ENCODE measurements around the gene SLC25A23. TPM values are rescaled to one million over a fixed set of nuclear protein-coding genes. Genes with fewer than 3 reads are reported as not detected.
A peak's percentile ranks its signal among the peaks of the same experiment; 100 is the strongest.

SLC25A23 gene
- total and polyA plus RNA-seq, 4 donors = 9.3 to 34.6 (median 22.7) TPM

DNA sequence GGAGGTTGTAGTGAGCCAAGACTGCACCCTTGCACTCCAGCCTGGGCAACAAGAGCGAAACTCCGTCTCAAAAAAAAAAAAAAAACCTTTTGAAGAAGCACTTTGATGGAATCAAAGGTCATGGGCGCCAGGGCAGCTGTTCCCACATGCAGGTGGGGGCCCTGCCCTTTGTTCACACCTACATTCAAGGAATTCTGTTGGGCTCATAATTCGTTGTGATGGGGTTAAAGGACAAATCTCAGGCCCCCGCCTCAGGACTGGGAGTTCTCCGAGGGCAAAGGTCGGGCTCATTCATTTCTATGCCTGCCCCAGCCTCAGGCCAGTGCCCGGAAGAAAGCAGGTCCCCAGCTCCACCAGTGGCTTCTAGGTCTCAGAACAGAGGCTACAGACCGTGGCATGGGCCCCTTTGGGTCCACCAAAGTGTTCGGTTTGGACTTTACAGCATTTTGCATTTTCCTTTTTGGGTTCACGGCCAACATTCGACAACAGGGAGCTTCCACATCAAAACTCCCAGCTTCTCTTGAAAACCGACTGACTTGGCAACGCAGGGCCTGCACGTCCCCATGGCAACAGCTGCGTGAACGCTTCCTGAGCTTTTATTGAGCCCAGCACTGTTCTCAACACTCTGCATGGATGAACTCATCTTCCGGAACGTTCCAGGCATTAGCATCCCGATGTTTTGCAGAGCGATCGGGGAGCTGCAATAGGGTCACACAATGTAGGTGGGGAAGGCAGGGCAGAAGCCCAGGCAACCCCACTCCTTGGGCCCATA is 56.6 kb downstream of the SLC25A23 start:
- Histone ChIP-seq H3K9ac (ENCODE audit: low read depth in 1 of 2, low read length in 2 of 2) (no peak overlapping the region), H3K27me3 (ENCODE audit: control insufficient read depth in 4 of 4, insufficient read depth in 4 of 4, low read length in 3 of 4) (no peaks in the 10 kb centered on the region), H3K36me3 (ENCODE audit: control insufficient read depth in 4 of 4, insufficient read depth in 3 of 4, low read depth in 1 of 4, low read length in 3 of 4) (no peaks in the 10 kb centered on the region), H3K9me3 (ENCODE audit: control insufficient read depth in 4 of 4, low read length in 3 of 4) (no peaks in the 10 kb centered on the region), H3K4me1 (ENCODE audit: control insufficient read depth in 4 of 4, insufficient read depth in 4 of 4, low read length in 3 of 4) (peaks cover 0 to 2% (median under 1%) of the 10 kb centered on the region in 4 donors), H3K4me3 (ENCODE audit: low read depth in 1 of 3, low read length in 3 of 3) (no peak overlapping the region), H3K27ac (ENCODE audit: low read depth in 1 of 2, low read length in 2 of 2) (no peak overlapping the region)
- 54% methylated on average over 22 of the region's 22 CpGs for WGBS
- peak; percentile 11 to 43 for TF ChIP-seq HNF4A (conservative IDR thresholded peaks at IDR 0.05)
- no peak for TF ChIP-seq GABPA (IDR thresholded peaks at IDR 0.05 in 1 of 2, conservative IDR thresholded peaks at IDR 0.05 in 1 of 2)
- peak; percentile 22 for TF ChIP-seq NR2F2 (IDR thresholded peaks at IDR 0.05)
- TF ChIP-seq, protein P1, sequence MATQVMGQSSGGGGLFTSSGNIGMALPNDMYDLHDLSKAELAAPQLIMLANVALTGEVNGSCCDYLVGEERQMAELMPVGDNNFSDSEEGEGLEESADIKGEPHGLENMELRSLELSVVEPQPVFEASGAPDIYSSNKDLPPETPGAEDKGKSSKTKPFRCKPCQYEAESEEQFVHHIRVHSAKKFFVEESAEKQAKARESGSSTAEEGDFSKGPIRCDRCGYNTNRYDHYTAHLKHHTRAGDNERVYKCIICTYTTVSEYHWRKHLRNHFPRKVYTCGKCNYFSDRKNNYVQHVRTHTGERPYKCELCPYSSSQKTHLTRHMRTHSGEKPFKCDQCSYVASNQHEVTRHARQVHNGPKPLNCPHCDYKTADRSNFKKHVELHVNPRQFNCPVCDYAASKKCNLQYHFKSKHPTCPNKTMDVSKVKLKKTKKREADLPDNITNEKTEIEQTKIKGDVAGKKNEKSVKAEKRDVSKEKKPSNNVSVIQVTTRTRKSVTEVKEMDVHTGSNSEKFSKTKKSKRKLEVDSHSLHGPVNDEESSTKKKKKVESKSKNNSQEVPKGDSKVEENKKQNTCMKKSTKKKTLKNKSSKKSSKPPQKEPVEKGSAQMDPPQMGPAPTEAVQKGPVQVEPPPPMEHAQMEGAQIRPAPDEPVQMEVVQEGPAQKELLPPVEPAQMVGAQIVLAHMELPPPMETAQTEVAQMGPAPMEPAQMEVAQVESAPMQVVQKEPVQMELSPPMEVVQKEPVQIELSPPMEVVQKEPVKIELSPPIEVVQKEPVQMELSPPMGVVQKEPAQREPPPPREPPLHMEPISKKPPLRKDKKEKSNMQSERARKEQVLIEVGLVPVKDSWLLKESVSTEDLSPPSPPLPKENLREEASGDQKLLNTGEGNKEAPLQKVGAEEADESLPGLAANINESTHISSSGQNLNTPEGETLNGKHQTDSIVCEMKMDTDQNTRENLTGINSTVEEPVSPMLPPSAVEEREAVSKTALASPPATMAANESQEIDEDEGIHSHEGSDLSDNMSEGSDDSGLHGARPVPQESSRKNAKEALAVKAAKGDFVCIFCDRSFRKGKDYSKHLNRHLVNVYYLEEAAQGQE (IDR thresholded peaks at IDR 0.05) = no peak
- TF ChIP-seq FOXA2 (IDR thresholded peaks at IDR 0.05) = no peak
- no peak for DNase-seq (ENCODE audit: low spot score)

DNA sequence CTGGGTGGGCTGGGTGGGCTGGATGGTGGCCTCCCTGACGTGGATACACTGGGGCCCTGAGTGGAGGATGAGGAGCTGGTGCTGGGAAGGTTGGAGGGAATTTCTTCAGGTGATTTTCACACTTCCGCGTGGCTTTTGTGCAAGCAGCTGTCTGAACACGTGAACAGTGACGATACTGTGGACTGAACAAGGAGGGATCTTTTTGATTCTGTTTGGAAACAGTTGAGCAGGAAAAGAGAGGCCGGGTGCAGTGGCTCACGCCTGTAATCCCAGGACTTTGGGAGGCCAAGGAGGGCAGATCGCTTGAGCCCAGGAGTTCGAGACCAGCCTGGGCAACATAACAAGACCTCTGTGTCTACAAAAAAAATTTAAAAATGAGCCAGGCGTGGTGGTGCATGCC is 57.5 kb downstream of the SLC25A23 start:
- Histone ChIP-seq H3K4me1 (ENCODE audit: control insufficient read depth in 4 of 4, insufficient read depth in 4 of 4, low read length in 3 of 4) (peaks cover 0 to 2% (median under 1%) of the 10 kb centered on the region in 4 donors), H3K9me3 (ENCODE audit: control insufficient read depth in 4 of 4, low read length in 3 of 4) (no peaks in the 10 kb centered on the region), H3K9ac (ENCODE audit: low read depth in 1 of 2, low read length in 2 of 2) (no peak overlapping the region), H3K27ac (ENCODE audit: low read depth in 1 of 2, low read length in 2 of 2) (no peak overlapping the region), H3K36me3 (ENCODE audit: control insufficient read depth in 4 of 4, insufficient read depth in 3 of 4, low read depth in 1 of 4, low read length in 3 of 4) (no peaks in the 10 kb centered on the region), H3K4me3 (ENCODE audit: low read depth in 1 of 3, low read length in 3 of 3) (no peak overlapping the region), H3K27me3 (ENCODE audit: control insufficient read depth in 4 of 4, insufficient read depth in 4 of 4, low read length in 3 of 4) (no peaks in the 10 kb centered on the region)
- no peak for DNase-seq (ENCODE audit: low spot score)
- TF ChIP-seq, protein P2, sequence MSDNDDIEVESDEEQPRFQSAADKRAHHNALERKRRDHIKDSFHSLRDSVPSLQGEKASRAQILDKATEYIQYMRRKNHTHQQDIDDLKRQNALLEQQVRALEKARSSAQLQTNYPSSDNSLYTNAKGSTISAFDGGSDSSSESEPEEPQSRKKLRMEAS (IDR thresholded peaks at IDR 0.05) = no peak
- TF ChIP-seq HNF4A (conservative IDR thresholded peaks at IDR 0.05) = no peak
- TF ChIP-seq, protein P3, sequence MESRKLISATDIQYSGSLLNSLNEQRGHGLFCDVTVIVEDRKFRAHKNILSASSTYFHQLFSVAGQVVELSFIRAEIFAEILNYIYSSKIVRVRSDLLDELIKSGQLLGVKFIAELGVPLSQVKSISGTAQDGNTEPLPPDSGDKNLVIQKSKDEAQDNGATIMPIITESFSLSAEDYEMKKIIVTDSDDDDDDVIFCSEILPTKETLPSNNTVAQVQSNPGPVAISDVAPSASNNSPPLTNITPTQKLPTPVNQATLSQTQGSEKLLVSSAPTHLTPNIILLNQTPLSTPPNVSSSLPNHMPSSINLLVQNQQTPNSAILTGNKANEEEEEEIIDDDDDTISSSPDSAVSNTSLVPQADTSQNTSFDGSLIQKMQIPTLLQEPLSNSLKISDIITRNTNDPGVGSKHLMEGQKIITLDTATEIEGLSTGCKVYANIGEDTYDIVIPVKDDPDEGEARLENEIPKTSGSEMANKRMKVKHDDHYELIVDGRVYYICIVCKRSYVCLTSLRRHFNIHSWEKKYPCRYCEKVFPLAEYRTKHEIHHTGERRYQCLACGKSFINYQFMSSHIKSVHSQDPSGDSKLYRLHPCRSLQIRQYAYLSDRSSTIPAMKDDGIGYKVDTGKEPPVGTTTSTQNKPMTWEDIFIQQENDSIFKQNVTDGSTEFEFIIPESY (IDR thresholded peaks at IDR 0.05) = no peak
- no peak for TF ChIP-seq YY1 (IDR thresholded peaks at IDR 0.05)
- TF ChIP-seq FOXA2 (IDR thresholded peaks at IDR 0.05) = no peak
- TF ChIP-seq, protein P1 (IDR thresholded peaks at IDR 0.05) = no peak
- TF ChIP-seq SP1 (IDR thresholded peaks at IDR 0.05) = no peak
- TF ChIP-seq HNF4G (IDR thresholded peaks at IDR 0.05) = no peak
- no peak for TF ChIP-seq TAF1 (conservative IDR thresholded peaks at IDR 0.05)
- TF ChIP-seq NR2F2 (IDR thresholded peaks at IDR 0.05) = no peak
- TF ChIP-seq JUND (IDR thresholded peaks at IDR 0.05) = no peak
- no peak for TF ChIP-seq RXRA (IDR thresholded peaks at IDR 0.05)
- TF ChIP-seq, protein P4, sequence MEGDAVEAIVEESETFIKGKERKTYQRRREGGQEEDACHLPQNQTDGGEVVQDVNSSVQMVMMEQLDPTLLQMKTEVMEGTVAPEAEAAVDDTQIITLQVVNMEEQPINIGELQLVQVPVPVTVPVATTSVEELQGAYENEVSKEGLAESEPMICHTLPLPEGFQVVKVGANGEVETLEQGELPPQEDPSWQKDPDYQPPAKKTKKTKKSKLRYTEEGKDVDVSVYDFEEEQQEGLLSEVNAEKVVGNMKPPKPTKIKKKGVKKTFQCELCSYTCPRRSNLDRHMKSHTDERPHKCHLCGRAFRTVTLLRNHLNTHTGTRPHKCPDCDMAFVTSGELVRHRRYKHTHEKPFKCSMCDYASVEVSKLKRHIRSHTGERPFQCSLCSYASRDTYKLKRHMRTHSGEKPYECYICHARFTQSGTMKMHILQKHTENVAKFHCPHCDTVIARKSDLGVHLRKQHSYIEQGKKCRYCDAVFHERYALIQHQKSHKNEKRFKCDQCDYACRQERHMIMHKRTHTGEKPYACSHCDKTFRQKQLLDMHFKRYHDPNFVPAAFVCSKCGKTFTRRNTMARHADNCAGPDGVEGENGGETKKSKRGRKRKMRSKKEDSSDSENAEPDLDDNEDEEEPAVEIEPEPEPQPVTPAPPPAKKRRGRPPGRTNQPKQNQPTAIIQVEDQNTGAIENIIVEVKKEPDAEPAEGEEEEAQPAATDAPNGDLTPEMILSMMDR (IDR thresholded peaks at IDR 0.05; ENCODE audit: low read depth, low read length, missing input control) = no peak
- TF ChIP-seq RAD21 (IDR thresholded peaks at IDR 0.05) = no peak
- 85% methylated on average over 10 of the region's 10 CpGs for WGBS
